Esophagus squamous epithelium (tissue), 5 donors: ENCODE data around the gene RNF126. TPM values are rescaled to one million over a fixed set of nuclear protein-coding genes. Genes with fewer than 3 reads are reported as not detected.

Experiments used
- DNase-seq: peaks from one replicate; lab custom pipeline; 2025; lab: John Stamatoyannopoulos, UW
- H3K27ac ChIP-seq, 4 donors: fragments of 200-600 bp; sonication (generic); one replicate each; pipeline ENCODE4 v1.5.1; 2016 to 2019; ENCODE audit warnings: mild to moderate bottlenecking in 1 of 4
- H3K27me3 ChIP-seq, 4 donors: fragments of 200-600 bp; sonication (generic); 1 replicate in 3 of 4; 2 replicates in 1 of 4; pipeline versions ENCODE4 v1.5.1 to v1.6.0; 2017 to 2021; ENCODE audit warnings: antibody characterized with exemption in 1 of 4
- H3K36me3 ChIP-seq, 3 donors: fragments of 200-600 bp; sonication (generic); one replicate each; pipeline ENCODE4 v1.5.1; 2016 to 2019
- H3K4me1 ChIP-seq, 3 donors: fragments of 200-600 bp; sonication (generic); one replicate each; pipeline ENCODE4 v1.5.1; 2017 to 2019
- H3K4me3 ChIP-seq, 4 donors: fragments of 200-600 bp; sonication (generic); 1 replicate in 3 of 4; 2 replicates in 1 of 4; pipeline ENCODE4 v1.5.1; 2016 to 2019; ENCODE audit warnings: mild to moderate bottlenecking in 2 of 4, moderate library complexity in 1 of 4
- H3K9me3 ChIP-seq, 3 donors: fragments of 200-600 bp; sonication (generic); one replicate each; pipeline ENCODE4 v1.5.1; 2016 to 2019
- POLR2A ChIP-seq, 4 donors: fragments of 450-650 bp; IDR thresholded peaks; one replicate each; pipeline ENCODE4 v1.6.1; 2017; ENCODE audit warnings: antibody characterized with exemption in 4 of 4, mild to moderate bottlenecking in 4 of 4, moderate library complexity in 3 of 4
- WGBS, 2 donors: methylation state at CpG; one replicate each; pipeline ENCODE4 v1.1.5; 2018; 5-methylcytosine and 5-hydroxymethylcytosine counted together
- intact Hi-C: fragments of 100-400 bp; cut with DNase I; formaldehyde crosslinking; loops from one replicate; pipeline ENCODE4 v1.15.0; 2022
- total RNA-seq, 4 donors: library from RNA; depleted of rRNA; stranded (reverse); fragments of >200 nt; gene quantifications; one replicate each; pipeline ENCODE4 v1.1.0, GENCODE V29; 2016
- TF ChIP-seq, protein P1 (sequence below), 6 experiments: fragments of 450-650 bp in 4 of 6; fragments of 200-600 bp in 2 of 6; sonication (generic) in 2 of 6; IDR thresholded peaks; one replicate each; pipeline ENCODE4 v1.5.1; 2016 to 2019; ENCODE audit warnings: antibody characterized with exemption in 6 of 6, mild to moderate bottlenecking in 4 of 6, moderate library complexity in 4 of 6
- donor health status: DM: yes; HTN: yes; CAD: no.

The RNF126 gene
- total RNA-seq, 4 donors from 2014 or later: 82.1 to 118 (median 98.4) TPM

DNA sequence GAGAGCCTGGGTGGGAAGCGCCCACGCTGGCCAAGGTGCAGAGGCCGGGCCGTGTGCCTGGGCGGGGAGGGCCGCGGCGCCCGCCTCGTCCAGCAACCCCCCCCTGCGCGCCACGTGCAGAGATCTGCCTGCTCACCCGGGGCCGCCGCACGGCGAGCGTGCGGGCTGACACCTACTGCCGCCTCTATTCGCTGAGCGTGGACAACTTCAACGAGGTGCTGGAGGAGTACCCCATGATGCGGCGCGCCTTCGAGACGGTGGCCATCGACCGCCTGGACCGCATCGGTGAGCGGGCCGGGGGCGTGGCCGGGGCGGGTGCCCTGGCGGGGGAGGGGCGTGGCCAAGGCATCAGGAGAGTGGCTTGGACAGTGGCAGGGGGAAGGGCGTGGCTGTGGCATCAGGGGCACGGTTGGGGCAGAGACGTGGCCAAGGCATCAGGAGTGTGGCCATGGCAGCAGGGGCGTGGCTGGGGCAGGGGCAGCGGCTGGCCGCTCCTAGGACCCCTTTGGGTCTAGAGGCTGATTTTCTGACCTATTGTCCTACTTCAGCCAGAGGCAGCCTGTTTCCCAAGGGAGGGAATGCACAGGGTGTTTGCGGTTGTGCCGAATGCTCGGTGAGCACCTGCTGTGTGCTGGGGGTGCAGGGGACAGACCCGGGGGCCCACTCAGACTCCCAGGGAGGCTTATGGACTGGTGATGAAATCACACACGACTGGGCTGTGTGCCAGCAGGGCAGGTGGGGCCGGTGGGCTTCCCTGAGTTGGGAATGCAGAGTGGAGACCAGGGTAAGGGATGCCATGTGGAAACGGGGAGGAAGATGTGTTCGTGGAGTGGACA lies 49.1 kb downstream of the RNF126 start:
- TF ChIP-seq POLR2A (IDR thresholded peaks at IDR 0.05): no peak
- TF ChIP-seq, protein P1, sequence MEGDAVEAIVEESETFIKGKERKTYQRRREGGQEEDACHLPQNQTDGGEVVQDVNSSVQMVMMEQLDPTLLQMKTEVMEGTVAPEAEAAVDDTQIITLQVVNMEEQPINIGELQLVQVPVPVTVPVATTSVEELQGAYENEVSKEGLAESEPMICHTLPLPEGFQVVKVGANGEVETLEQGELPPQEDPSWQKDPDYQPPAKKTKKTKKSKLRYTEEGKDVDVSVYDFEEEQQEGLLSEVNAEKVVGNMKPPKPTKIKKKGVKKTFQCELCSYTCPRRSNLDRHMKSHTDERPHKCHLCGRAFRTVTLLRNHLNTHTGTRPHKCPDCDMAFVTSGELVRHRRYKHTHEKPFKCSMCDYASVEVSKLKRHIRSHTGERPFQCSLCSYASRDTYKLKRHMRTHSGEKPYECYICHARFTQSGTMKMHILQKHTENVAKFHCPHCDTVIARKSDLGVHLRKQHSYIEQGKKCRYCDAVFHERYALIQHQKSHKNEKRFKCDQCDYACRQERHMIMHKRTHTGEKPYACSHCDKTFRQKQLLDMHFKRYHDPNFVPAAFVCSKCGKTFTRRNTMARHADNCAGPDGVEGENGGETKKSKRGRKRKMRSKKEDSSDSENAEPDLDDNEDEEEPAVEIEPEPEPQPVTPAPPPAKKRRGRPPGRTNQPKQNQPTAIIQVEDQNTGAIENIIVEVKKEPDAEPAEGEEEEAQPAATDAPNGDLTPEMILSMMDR (IDR thresholded peaks at IDR 0.05): no peak
- Histone ChIP-seq H3K4me1 (peaks cover 5 to 40% (median 9%) of the 10 kb centered on the region in 3 donors), H3K27ac (no peak overlapping the region), H3K4me3 (no peak overlapping the region), H3K9me3 (no peaks in the 10 kb centered on the region), H3K27me3 (peaks cover 0 to 51% (median 0%) of the 10 kb centered on the region in 4 donors), H3K36me3 (peaks cover 10 to 24% (median 22%) of the 10 kb centered on the region in 3 donors)
- intact Hi-C loops: no loop called here
- DNase-seq: no peak
- WGBS, 2 donors: 73 to 100% methylated on average over 2 to 10 of the region's 54 CpGs

DNA sequence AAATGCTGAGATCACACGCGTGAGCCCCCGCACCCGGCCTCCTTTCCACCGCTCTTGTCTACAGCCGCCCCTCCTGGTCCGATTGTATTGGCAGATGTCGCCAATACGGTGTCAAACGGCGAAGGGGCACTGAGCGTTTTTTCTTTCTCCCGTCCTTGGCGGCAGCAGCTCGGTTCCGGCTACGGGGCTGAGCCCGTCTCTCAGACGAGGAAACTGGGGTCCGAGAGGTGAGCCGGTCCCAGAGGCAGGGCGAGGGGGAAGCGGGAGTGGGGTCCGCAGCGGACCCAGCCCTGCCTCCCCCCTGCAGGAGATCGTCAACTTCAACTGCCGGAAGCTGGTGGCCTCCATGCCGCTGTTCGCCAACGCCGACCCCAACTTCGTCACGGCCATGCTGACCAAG lies 50.1 kb downstream of the RNF126 start:
- H3K27me3 ChIP-seq: peaks cover 0 to 59% (median 0%) of the 10 kb centered on the region in 4 donors
- TF ChIP-seq POLR2A (IDR thresholded peaks at IDR 0.05): no peak
- TF ChIP-seq, protein P1 (IDR thresholded peaks at IDR 0.05): no peak
- WGBS, 2 donors: 93% methylated on average over 24 of the region's 33 CpGs; no CpG with 5 or more reads in 1 of the 2 donors
- no peak overlapping the region for H3K27ac ChIP-seq
- no peak overlapping the region for H3K4me3 ChIP-seq
- H3K9me3 ChIP-seq: no peaks in the 10 kb centered on the region
- peaks cover 5 to 47% (median 9%) of the 10 kb centered on the region in 3 donors for H3K4me1 ChIP-seq
- H3K36me3 ChIP-seq: peaks cover under 1 to 14% (median 12%) of the 10 kb centered on the region in 3 donors
- intact Hi-C loops: no loop called here
- no peak for DNase-seq

DNA sequence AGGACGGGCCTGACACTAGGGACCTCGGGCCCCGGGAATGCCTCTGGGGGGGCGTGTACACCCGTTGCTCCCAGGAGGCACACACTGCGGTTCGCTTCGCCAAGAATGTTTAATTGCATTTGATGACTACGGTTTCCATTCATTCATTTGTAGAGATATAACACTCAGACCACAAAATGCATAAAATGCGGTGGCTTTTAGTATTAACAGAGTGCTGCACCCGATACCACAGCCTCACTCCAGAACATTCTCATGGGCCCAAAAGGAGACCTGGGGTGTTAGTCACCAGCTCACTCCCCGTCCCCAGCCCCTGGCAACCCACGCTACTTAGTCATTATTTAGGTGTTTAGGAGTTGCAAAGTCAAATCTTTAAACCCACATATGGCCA lies 51.5 kb downstream of the RNF126 start:
- peak overlapping the region in 2 of 4 donors; percentile 36 to 58 for H3K4me3 ChIP-seq
- H3K27me3 ChIP-seq: peaks cover 0 to 59% (median 0%) of the 10 kb centered on the region in 4 donors
- intact Hi-C loops: no loop called here
- no peak for DNase-seq
- no peaks in the 10 kb centered on the region for H3K36me3 ChIP-seq
- H3K4me1 ChIP-seq: peaks cover 3 to 41% (median 5%) of the 10 kb centered on the region in 3 donors
- H3K27ac ChIP-seq: peak overlapping the region in 2 of 4 donors; percentile 74 to 77
- 22 to 49% methylated on average over 7 to 13 of the region's 13 CpGs for whole genome bisulfite sequencing, 2 donors
- TF ChIP-seq, protein P1 (IDR thresholded peaks at IDR 0.05): no peak
- no peak for TF ChIP-seq POLR2A (IDR thresholded peaks at IDR 0.05)
- no peaks in the 10 kb centered on the region for H3K9me3 ChIP-seq

DNA sequence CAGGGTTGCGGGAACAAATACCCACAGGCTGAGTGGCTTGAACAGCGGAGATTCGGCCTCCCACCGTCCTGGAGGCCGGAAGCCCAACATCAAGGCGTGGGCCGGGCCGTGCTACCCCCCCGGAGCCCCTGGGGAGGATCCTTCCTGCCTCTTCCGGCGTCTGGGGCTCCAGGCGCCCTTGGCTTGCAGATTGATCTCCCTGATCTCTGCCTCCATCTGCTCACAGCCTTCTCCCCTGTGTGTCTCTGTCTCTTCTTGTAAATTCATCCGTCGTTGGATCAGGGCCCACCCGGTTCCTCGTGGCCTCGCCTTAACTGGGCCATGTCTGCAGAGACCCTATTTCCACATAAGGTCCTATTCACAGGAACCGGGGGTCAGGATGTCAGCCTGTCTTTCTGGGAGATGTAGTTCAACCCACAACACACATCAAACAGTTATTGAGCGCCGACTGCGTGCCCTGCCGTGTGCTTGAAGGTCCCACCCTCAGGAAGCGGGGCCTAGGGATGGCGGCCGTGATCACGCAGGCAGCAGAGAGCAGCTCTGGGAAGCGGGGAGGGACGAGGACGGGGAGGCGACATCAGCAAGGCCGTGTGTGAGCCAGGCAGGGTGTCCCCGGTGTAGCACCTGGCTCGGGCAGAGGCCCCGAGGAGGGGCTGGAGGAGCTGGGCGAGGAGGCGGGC lies 52.1 kb downstream of the RNF126 start:
- H3K27me3 ChIP-seq: peaks cover 0 to 55% (median 0%) of the 10 kb centered on the region in 4 donors
- H3K4me3 ChIP-seq: peak overlapping the region in 3 of 4 donors; percentile 32 to 58 (median 36)
- 17 to 21% methylated on average over 13 to 26 of the region's 36 CpGs for WGBS, 2 donors
- no peak for TF ChIP-seq POLR2A (IDR thresholded peaks at IDR 0.05)
- TF ChIP-seq, protein P1 (IDR thresholded peaks at IDR 0.05): no peak
- no peaks in the 10 kb centered on the region for H3K9me3 ChIP-seq
- H3K36me3 ChIP-seq: no peaks in the 10 kb centered on the region
- intact Hi-C loops: no loop called here
- DNase-seq: no peak
- H3K27ac ChIP-seq: peak overlapping the region; percentile 27 to 77 (median 66)
- peaks cover 0 to 38% (median 5%) of the 10 kb centered on the region in 3 donors for H3K4me1 ChIP-seq
